Stimulated activated CD8-positive, alpha-beta memory T cell treated with anti-CD3 and anti-CD28 coated beads, Interleukin-4, amount 100 ng/mL, for 48 hours (primary cell): ENCODE data around the gene KRT8.
A peak's percentile ranks its signal among the peaks of the same experiment; 100 is the strongest.
"Not testable (repeated sequence)": the region's sequence is repeated elsewhere in the genome, so short reads cannot be mapped to it uniquely, and the experiment has no call there.

Experiments used
- DNase-seq: peaks from one replicate; pipeline ENCODE4 v3.0.0-alpha.2; 2020

Gene KRT8

DNA sequence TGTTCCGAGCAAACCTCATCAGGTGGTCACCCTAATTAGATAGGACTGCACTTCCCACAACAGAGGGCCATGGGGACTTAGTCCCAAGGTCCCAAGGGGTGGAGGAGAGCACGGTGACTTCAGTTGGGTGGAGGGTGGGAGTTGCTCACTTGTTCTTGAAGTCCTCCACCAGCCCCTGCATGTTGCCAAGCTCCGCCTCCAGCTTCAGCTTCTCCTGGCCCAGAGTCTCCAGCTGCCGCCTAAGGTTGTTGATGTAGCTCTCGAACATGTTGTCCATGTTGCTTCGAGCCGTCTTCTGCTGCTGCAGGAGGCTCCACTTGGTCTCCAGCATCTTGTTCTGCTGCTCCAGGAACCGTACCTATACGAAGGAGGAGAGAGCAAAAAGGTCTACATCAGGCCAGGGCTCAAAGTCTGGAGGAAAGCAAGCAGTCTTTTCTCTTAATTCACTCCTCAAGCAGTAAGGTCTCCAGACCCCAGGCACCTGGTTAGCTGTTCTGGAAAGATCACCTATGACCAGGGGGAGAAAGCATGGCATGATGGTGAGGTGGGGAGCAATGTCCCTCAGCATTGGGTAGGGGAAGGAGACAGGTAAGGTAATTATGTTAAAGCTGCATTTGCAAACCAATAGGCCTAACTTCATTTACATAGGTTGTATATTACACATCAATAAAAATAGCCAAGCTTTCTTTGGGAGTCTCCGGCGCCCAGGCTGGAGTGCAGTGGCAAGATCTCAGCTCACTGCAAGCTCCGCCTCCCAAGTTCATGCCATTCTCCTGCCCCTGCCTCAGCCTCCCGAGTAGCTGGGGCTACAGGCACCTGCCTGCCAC lies 2.9 kb downstream of the KRT8 start:
- no peak for DNase-seq

DNA sequence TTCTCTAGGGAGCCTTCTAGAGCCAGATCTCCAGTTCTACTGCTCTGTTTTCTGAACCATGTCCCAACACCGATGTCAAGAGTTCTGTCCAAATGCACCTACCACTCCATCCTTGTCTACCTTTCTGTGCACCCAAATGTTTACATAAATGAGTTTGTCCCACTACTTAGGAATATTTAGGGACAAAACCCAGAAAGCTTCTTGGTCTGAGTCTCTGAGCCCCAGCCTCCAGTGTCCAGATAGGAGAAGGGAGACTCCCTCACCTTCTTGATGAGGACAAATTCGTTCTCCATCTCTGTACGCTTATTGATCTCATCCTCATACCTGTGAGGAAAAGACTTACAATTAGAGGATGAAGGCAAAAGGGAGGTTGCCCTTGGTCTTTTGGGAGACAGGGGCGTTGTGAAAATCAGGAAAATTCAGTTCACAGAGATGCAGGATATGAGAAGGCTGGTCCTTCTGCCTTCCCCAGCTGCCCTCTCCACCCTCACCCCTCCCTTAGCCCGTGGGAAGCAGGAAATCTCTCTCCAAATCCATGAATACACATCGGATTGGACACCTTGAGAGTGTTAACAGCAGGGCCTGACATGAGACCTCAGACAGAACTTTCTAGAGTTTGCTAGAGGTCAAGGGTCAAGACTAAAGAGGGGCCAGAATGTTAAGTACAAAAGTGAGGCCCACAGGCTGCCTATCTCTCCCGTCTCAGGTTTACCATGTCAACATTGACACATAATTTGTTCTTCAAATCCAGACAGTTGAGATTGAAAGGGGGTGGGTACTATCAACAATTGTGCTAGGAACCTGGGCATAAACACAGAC lies 3.8 kb downstream of the KRT8 start:
- no peak for DNase-seq

GRCh38 chr12:52900166-52900895 lies 4.5 kb downstream of the KRT8 start:
- DNase-seq: no peak

- DNase-seq: no peak
These were observed 5.4 kb downstream of the KRT8 start for GRCh38 chr12:52899338-52900035.

- DNase-seq: no peak
These were observed 8.4 kb downstream of the KRT8 start for GRCh38 chr12:52896190-52897100.

DNA sequence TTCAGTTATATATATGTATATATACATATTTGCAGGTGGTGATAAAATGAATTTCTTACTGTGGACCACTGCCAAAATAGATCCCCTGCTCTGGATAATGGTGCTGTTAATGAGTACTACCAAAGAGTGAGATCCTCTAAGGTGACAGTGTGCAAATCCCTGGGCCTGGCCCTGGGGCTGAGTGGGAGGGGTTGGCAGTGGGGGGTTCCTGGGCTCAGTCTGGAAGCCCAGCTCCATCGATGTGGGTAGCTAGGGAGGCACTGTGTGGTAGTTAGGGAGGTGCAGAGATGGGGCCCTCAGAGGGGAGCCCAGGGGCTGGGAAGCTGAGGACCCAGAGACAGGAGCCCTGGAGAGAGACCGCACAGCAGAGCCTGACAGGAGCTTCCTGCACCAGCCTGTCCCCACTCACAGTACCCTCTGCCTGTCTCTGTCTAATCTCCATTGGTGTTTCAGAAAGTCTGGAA lies 9.1 kb downstream of the KRT8 start:
- DNase-seq: no peak

- no peak for DNase-seq
These were observed 11.9 kb downstream of the KRT8 start for GRCh38 chr12:52892974-52893373.

DNA sequence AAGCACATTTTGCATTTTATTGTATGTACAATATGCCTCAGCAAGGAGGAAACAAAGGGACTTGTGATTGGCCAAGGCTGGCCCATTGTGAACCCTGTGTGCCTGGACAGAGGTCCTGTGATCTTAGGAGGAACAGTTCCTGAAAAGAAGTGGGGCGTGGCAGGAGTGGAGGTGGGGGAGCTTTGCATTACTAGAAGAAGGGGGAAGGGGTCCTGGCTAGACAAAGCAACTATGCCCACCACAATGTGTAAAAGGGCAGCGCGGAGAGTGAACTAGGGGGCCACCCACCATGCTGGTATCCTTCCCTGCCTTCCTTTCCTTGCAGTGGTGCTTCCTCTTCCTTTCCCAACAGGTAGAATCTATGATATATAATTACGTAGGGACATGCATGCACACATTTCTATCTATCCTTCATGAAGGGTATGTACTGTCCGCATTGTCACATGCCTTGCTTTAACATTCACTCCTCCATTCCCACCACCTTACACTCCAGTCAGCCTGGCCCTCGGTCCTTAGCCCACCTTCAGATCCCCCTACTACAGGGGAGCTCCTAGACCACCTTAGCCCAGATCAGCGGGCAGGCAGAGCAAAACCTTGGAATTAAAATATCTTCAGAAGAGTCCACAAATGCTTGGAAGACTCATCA lies 12.5 kb downstream of the KRT8 start:
- DNase-seq: no peak

DNA sequence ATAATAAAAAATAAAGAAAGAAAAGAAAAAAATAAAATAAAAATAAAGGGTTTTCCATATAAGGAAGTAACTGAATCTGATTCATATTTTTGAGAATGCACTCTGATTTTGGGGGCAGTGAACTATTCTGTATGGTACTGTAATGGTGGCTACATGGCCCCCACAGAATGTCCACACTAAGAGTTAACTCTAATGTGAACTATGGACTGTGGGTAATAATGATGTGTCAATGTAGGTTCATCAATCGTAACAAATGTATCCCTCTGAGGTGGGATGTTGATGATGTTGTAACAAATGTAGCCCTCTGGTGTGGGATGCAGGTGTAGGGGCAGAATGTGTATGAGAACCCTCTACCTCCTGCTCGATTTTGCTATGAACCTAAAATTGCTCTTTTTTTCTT lies 13.8 kb downstream of the KRT8 start:
- no peak for DNase-seq

DNA sequence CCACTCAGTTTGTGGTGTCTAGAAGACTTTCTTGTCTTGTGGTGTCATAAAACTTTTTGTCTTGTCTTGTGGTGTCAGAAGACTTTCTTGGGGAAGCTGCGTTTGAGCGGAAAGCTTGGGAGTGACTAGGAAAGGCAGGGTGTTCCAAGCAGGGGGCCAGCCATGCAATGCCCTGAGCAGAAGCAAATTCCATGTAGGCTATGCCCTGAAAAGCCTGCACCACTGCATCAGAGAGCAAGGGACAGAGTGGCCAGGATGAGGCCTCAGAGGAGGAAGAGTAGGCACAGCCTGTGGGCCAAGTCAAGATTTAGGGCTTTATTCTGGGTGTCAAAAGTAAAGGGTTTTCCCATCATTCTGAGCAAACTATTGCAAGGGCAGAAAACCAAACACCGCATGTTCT lies 14.5 kb downstream of the KRT8 start:
- no peak for DNase-seq

GRCh38 chr12:52884526-52885293 lies 20.2 kb downstream of the KRT8 start:
- DNase-seq: peak; percentile 93

DNA sequence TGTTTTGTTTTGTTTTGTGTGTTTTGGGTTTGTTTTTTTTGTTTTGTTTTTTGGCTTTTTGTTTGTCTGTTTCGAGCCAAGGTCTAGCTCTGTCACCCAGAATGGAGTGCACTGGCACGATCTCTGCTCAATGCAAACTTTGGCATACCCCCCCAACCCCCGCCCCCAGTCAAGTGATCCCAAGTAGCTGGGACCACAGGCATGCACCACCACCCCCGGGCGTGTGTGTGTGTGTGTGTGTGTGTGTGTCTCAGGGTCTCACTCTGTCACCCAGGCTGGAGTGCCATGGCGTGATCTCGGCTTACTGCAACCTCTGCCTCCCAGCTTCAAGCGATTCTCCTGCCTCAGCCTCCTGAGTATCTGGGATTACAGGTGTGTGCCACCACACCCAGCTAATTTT lies 24.4 kb downstream of the KRT8 start:
- not testable (repeated sequence) for DNase-seq

- peak; percentile 83 for DNase-seq
These were observed 25.2 kb downstream of the KRT8 start for GRCh38 chr12:52879394-52880351.

DNA sequence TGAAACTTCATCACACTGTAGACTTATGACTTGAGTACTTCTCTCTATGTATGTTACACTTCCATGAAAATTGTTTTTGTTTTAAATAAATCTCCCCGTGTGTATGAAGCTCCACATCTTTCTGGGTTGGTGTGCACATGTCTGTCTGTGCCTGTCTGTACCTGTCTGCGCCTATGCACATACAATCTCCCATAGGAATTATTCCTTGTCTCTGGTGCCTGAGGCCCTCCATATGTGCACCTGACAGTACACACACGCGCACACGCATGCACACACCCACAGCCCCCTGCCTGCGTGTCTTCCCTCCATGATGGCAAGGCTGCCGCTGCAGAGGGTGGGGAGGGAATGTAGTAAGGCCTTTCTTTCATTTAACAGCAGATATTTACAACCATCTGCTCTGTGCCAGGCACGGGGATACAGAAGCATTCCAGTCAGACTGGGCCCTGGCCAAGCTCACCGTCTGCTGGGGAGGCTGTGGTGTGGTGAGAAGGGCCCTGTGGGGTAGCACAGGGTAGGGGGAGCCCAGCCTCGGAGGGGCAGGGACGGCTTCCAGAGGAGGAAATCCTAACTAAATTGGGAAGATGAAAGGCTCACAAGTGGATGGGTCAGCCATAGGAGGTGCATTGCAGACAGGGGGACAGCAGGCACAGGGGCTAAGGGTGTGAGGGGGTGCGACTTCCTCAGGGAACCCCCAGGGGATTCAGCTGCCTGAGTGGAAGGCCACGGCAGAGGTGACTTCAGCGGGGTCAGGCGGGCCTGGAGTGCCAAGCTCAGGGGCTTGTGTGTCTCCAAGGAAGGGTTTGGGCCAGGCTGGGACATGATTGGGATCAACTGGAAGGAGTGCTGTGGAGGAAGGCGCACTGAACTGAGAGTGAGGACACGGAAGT lies 26.1 kb downstream of the KRT8 start:
- no peak for DNase-seq

DNA sequence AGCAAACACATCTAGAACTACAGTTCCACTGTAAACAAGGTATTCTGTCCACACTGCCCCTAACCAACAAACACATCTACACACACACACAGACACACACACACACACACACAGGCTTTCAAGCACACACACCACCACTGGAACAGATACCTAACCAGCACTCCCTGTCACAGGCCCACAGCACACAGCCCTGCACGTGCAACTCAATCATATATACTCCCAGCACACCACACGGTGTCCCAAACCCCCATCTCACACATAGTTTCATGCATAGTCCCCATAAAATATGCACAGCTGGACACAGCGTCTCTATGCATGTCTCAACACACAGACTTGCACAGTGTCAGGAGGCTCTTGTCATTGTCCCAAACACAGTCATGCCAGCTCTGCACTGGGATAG lies 27.6 kb downstream of the KRT8 start:
- no peak for DNase-seq

GRCh38 chr12:52876372-52876771 lies 28.5 kb downstream of the KRT8 start:
- DNase-seq: no peak

- no peak for DNase-seq
These were observed 30.1 kb downstream of the KRT8 start for GRCh38 chr12:52874573-52875435.
